ENCODE measurements around the gene SLC1A7. TPM values are rescaled to one million over a fixed set of nuclear protein-coding genes. Genes with fewer than 3 reads are reported as not detected.

Gene SLC1A7
- total and polyA plus RNA-seq, 4 donors: 0.16 to 1.4 (median 0.25) TPM; not detected in 1

- H3K9me3 ChIP-seq (ENCODE audit: control insufficient read depth, low read length): no peaks in the 10 kb centered on the region
- H3K27me3 ChIP-seq (ENCODE audit: control insufficient read depth in 1 of 2, insufficient read depth in 2 of 2, low read length in 1 of 2): no peaks in the 10 kb centered on the region
- H3K4me3 ChIP-seq (ENCODE audit: low read length in 2 of 2): no peak overlapping the region
- H3K36me3 ChIP-seq (ENCODE audit: control insufficient read depth in 1 of 2, insufficient read depth in 2 of 2, low read length in 1 of 2): no peaks in the 10 kb centered on the region
- H3K27ac ChIP-seq (ENCODE audit: low read depth in 1 of 2, low read length in 2 of 2): no peak overlapping the region
- ATAC-seq (ENCODE audit: low FRiP score) (no peak), DNase-seq (no peak)
- WGBS, 2 donors: 86 to 92% methylated on average over 8 of the region's 8 CpGs
- H3K4me1 ChIP-seq (ENCODE audit: control insufficient read depth in 1 of 2, insufficient read depth in 2 of 2, low read length in 2 of 2): no peaks in the 10 kb centered on the region
- intact Hi-C loops (cut with DNase I): no loop called here
Measured at GRCh38 chr1:53154859-53155438, 12.5 kb upstream of the SLC1A7 start.

DNA sequence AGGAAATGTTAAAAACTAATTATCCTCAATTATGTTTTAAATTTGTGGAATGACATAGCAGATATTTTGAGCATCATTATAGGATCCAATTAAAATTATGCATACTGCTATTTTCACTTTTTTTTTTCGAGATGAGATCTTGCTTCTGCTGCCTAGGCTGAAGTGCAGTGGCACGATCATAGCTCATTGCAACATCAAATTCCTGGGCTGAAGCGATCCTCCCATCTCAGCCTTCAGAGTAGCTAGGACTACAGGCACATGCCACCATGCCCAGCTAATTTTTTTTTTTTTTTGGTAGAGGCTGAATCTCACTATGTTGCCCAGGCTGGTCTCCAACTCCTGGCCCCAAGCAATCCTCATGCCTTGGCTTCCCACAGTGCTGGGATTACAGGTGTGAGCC lies 11.3 kb upstream of the SLC1A7 start:
- Histone ChIP-seq H3K27me3 (ENCODE audit: control insufficient read depth in 1 of 2, insufficient read depth in 2 of 2, low read length in 1 of 2) (no peaks in the 10 kb centered on the region), H3K36me3 (ENCODE audit: control insufficient read depth in 1 of 2, insufficient read depth in 2 of 2, low read length in 1 of 2) (no peaks in the 10 kb centered on the region), H3K4me3 (ENCODE audit: low read length in 2 of 2) (no peak overlapping the region), H3K4me1 (ENCODE audit: control insufficient read depth in 1 of 2, insufficient read depth in 2 of 2, low read length in 2 of 2) (no peaks in the 10 kb centered on the region), H3K9me3 (ENCODE audit: control insufficient read depth, low read length) (no peaks in the 10 kb centered on the region), H3K27ac (ENCODE audit: low read depth in 1 of 2, low read length in 2 of 2) (no peak overlapping the region)
- no peak for DNase-seq
- WGBS, 2 donors: 88 to 92% methylated on average over 3 of the region's 3 CpGs
- no peak for ATAC-seq (ENCODE audit: low FRiP score)
- intact Hi-C loops (cut with DNase I): no loop called here

GRCh38 chr1:53148123-53148522 lies 5.7 kb upstream of the SLC1A7 start:
- Histone ChIP-seq H3K27me3 (ENCODE audit: control insufficient read depth in 1 of 2, insufficient read depth in 2 of 2, low read length in 1 of 2) (no peaks in the 10 kb centered on the region), H3K36me3 (ENCODE audit: control insufficient read depth in 1 of 2, insufficient read depth in 2 of 2, low read length in 1 of 2) (no peaks in the 10 kb centered on the region), H3K4me3 (ENCODE audit: low read length in 2 of 2) (no peak overlapping the region), H3K27ac (ENCODE audit: low read depth in 1 of 2, low read length in 2 of 2) (no peak overlapping the region), H3K9me3 (ENCODE audit: control insufficient read depth, low read length) (no peaks in the 10 kb centered on the region), H3K4me1 (ENCODE audit: control insufficient read depth in 1 of 2, insufficient read depth in 2 of 2, low read length in 2 of 2) (no peaks in the 10 kb centered on the region)
- ATAC-seq (ENCODE audit: low FRiP score) (no peak), DNase-seq (no peak)
- intact Hi-C loops (cut with DNase I): no loop called here
- WGBS, 2 donors: 82 to 89% methylated on average over 3 of the region's 3 CpGs

GRCh38 chr1:53147174-53147573 lies 4.7 kb upstream of the SLC1A7 start:
- intact Hi-C loops (cut with DNase I): no loop called here
- ATAC-seq (ENCODE audit: low FRiP score) (no peak), DNase-seq (no peak)
- Histone ChIP-seq H3K4me1 (ENCODE audit: control insufficient read depth in 1 of 2, insufficient read depth in 2 of 2, low read length in 2 of 2) (no peaks in the 10 kb centered on the region), H3K9me3 (ENCODE audit: control insufficient read depth, low read length) (no peaks in the 10 kb centered on the region), H3K27ac (ENCODE audit: low read depth in 1 of 2, low read length in 2 of 2) (no peak overlapping the region), H3K36me3 (ENCODE audit: control insufficient read depth in 1 of 2, insufficient read depth in 2 of 2, low read length in 1 of 2) (no peaks in the 10 kb centered on the region), H3K27me3 (ENCODE audit: control insufficient read depth in 1 of 2, insufficient read depth in 2 of 2, low read length in 1 of 2) (no peaks in the 10 kb centered on the region), H3K4me3 (ENCODE audit: low read length in 2 of 2) (no peak overlapping the region)
- WGBS, 2 donors: 69 to 94% methylated on average over 4 of the region's 4 CpGs

DNA sequence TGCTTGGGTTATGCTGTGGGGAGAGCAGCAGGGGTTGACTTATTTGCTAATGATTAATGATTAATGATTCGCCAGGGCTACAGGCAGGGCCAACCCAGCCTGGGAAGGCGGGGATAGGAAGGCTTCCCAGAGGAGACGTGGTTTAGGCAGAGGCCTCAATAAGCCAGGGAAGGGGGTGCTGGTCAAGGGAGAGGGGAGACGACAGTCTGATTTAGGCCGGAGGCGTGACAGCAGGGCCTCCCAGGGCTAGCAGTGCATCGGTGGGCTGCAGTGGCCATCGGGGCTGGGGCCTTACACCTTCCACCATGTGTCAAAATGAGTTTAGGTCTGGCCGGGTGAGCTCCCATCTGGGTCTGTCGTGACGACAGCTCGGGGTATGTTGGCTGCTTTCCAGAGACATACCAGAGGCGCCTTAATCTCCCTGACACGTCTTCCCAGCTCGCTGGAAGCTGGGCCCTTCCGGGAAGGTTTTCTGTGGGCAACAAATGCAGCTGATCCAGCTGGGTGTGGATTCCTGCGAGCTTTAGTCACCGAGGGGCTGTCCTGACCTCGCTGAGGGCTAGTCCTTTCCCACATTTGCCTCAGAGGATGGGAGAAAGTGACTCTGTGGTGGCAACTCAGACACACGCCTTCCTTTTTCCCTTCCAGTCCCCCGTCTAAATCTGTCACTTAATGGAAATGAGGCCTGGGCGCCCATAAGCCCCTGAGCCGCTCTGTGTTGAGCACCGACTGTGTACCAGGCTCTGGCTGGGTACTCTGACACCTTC lies 3.7 kb upstream of the SLC1A7 start:
- DNase-seq (peak; percentile 87 to 88), ATAC-seq (ENCODE audit: low FRiP score) (peak; percentile 70)
- Histone ChIP-seq H3K9me3 (ENCODE audit: control insufficient read depth, low read length) (no peaks in the 10 kb centered on the region), H3K4me1 (ENCODE audit: control insufficient read depth in 1 of 2, insufficient read depth in 2 of 2, low read length in 2 of 2) (no peaks in the 10 kb centered on the region), H3K4me3 (ENCODE audit: low read length in 2 of 2) (no peak overlapping the region), H3K27ac (ENCODE audit: low read depth in 1 of 2, low read length in 2 of 2) (no peak overlapping the region), H3K27me3 (ENCODE audit: control insufficient read depth in 1 of 2, insufficient read depth in 2 of 2, low read length in 1 of 2) (no peaks in the 10 kb centered on the region), H3K36me3 (ENCODE audit: control insufficient read depth in 1 of 2, insufficient read depth in 2 of 2, low read length in 1 of 2) (no peaks in the 10 kb centered on the region)
- WGBS, 2 donors: 37 to 52% methylated on average over 24 of the region's 24 CpGs
- intact Hi-C loops (cut with DNase I): no loop called here

- H3K4me3 ChIP-seq (ENCODE audit: low read length in 2 of 2): no peak overlapping the region
- no peaks in the 10 kb centered on the region for H3K27me3 ChIP-seq (ENCODE audit: control insufficient read depth in 1 of 2, insufficient read depth in 2 of 2, low read length in 1 of 2)
- H3K27ac ChIP-seq (ENCODE audit: low read depth in 1 of 2, low read length in 2 of 2): no peak overlapping the region
- H3K4me1 ChIP-seq (ENCODE audit: control insufficient read depth in 1 of 2, insufficient read depth in 2 of 2, low read length in 2 of 2): no peaks in the 10 kb centered on the region
- no peak for ATAC-seq (ENCODE audit: low FRiP score)
- H3K36me3 ChIP-seq (ENCODE audit: control insufficient read depth in 1 of 2, insufficient read depth in 2 of 2, low read length in 1 of 2): no peaks in the 10 kb centered on the region
- no peaks in the 10 kb centered on the region for H3K9me3 ChIP-seq (ENCODE audit: control insufficient read depth, low read length)
- 56 to 94% methylated on average over 5 of the region's 5 CpGs for WGBS, 2 donors
- intact Hi-C loops (cut with DNase I): no loop called here
- DNase-seq: no peak
Measured at GRCh38 chr1:53145619-53145941, 3.1 kb upstream of the SLC1A7 start.

DNA sequence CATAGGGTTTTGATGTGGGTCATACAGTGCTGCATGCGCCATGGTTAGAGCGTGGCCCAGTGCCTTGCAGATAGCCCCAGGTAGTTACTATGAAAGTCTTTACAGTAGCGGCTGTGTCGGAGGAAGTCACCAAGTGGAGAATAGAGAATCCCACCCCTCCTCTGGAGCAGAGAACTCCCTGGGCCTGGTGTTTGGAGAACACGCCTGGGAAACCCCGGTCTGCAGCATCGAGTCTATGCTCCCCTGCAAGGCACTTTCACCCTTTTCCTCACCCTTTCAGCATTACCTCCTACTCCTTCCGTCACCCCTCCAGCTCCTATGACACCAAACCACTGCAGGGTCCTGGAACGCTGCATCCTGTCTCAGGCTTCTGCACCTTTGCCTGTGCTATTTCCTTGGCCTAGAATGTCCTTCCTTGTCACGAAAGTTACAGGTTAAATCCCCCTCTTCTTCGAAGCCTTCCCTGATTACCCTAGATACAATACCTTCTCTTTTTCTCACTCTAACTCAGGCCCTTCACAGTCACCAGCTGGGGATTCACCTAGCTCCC lies 2.7 kb upstream of the SLC1A7 start:
- no peak for ATAC-seq (ENCODE audit: low FRiP score)
- H3K27ac ChIP-seq (ENCODE audit: low read depth in 1 of 2, low read length in 2 of 2): no peak overlapping the region
- 90 to 95% methylated on average over 11 of the region's 11 CpGs for WGBS, 2 donors

DNA sequence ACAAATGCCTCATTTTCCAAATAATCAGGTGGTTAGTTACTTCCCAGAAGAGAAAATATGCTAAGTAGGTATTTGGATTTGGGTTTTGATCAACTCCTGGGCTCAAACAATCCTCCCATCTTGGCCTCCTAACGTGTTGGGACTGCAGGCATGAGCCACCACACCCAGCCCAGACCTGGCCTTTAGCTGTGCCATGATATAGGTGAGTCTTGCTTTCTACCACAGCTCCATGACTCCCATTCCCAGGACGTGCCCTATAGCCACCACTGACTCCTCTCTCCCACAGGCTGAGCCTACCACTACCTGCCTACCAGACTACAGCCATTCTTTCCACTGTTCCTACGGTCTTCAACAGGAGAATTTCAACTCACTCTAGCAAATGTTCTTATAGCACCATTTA lies 1.8 kb upstream of the SLC1A7 start:
- Histone ChIP-seq H3K27ac (ENCODE audit: low read depth in 1 of 2, low read length in 2 of 2) (no peak overlapping the region), H3K4me1 (ENCODE audit: control insufficient read depth in 1 of 2, insufficient read depth in 2 of 2, low read length in 2 of 2) (no peaks in the 10 kb centered on the region), H3K9me3 (ENCODE audit: control insufficient read depth, low read length) (no peaks in the 10 kb centered on the region), H3K27me3 (ENCODE audit: control insufficient read depth in 1 of 2, insufficient read depth in 2 of 2, low read length in 1 of 2) (no peaks in the 10 kb centered on the region), H3K36me3 (ENCODE audit: control insufficient read depth in 1 of 2, insufficient read depth in 2 of 2, low read length in 1 of 2) (no peaks in the 10 kb centered on the region), H3K4me3 (ENCODE audit: low read length in 2 of 2) (no peak overlapping the region)
- ATAC-seq (ENCODE audit: low FRiP score): no peak
- intact Hi-C loops (cut with DNase I): no loop called here
- 63 to 73% methylated on average over 3 of the region's 3 CpGs for WGBS, 2 donors
- no peak for DNase-seq

More for the DNA sequence above, 2.7 kb upstream of the SLC1A7 start:
- Histone ChIP-seq H3K9me3 (ENCODE audit: control insufficient read depth, low read length) (no peaks in the 10 kb centered on the region), H3K4me3 (ENCODE audit: low read length in 2 of 2) (no peak overlapping the region), H3K27me3 (ENCODE audit: control insufficient read depth in 1 of 2, insufficient read depth in 2 of 2, low read length in 1 of 2) (no peaks in the 10 kb centered on the region), H3K4me1 (ENCODE audit: control insufficient read depth in 1 of 2, insufficient read depth in 2 of 2, low read length in 2 of 2) (no peaks in the 10 kb centered on the region), H3K36me3 (ENCODE audit: control insufficient read depth in 1 of 2, insufficient read depth in 2 of 2, low read length in 1 of 2) (no peaks in the 10 kb centered on the region)
- DNase-seq: no peak
- intact Hi-C loops (cut with DNase I): no loop called here

DNA sequence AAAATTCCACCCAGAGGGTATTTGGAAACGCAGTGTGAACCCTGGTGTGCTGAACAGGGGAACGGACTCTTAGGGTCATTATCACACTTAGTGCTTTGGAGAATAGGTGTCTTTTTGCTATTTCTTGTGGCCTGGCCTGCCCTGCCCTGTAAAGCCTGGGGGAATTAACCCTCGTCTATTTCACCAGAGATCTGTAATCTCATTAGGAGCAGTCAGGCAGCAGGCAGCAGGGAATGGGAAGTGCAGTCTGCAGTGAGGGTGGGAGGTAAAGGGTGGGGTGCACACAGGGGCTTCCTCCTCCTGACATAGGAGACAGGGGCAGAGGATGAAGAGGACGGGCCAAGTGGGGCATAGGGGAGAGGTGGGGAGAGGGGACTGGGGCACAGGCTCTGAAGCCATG lies 1.1 kb upstream of the SLC1A7 start:
- H3K27ac ChIP-seq (ENCODE audit: low read depth in 1 of 2, low read length in 2 of 2): no peak overlapping the region
- WGBS, 2 donors: 86 to 93% methylated on average over 4 of the region's 4 CpGs
- H3K4me3 ChIP-seq (ENCODE audit: low read length in 2 of 2): no peak overlapping the region
- intact Hi-C loops (cut with DNase I): no loop called here
- H3K4me1 ChIP-seq (ENCODE audit: control insufficient read depth in 1 of 2, insufficient read depth in 2 of 2, low read length in 2 of 2): no peaks in the 10 kb centered on the region
- DNase-seq (no peak), ATAC-seq (ENCODE audit: low FRiP score) (no peak)
- H3K9me3 ChIP-seq (ENCODE audit: control insufficient read depth, low read length): no peaks in the 10 kb centered on the region
- H3K27me3 ChIP-seq (ENCODE audit: control insufficient read depth in 1 of 2, insufficient read depth in 2 of 2, low read length in 1 of 2): no peaks in the 10 kb centered on the region
- no peaks in the 10 kb centered on the region for H3K36me3 ChIP-seq (ENCODE audit: control insufficient read depth in 1 of 2, insufficient read depth in 2 of 2, low read length in 1 of 2)

All from aorta (tissue), 5 donors.